NCI-H146 treated with DMSO at 0.1 percent for 48 hours (cell line): ENCODE data around the gene ADD3.
"Not testable (repeated sequence)": the region's sequence is repeated elsewhere in the genome, so short reads cannot be mapped to it uniquely, and the experiment has no call there.

Source experiments
- DNase-seq: peaks from one replicate; lab custom pipeline; 2025; ENCODE audit not compliant: unreplicated experiment; lab: John Stamatoyannopoulos, UW

ADD3 gene

GRCh38 chr10:110103921-110104461 lies 96.2 kb downstream of the ADD3 start:
- no peak for DNase-seq

- no peak for DNase-seq
Measured at GRCh38 chr10:110105873-110106272, 98.1 kb downstream of the ADD3 start.

- no peak for DNase-seq
Measured at GRCh38 chr10:110107430-110107829, 99.6 kb downstream of the ADD3 start.

GRCh38 chr10:110107887-110108286 lies 100.1 kb downstream of the ADD3 start:
- no peak for DNase-seq

GRCh38 chr10:110109511-110109910 lies 101.7 kb downstream of the ADD3 start:
- DNase-seq: no peak

GRCh38 chr10:110110338-110110737 lies 102.6 kb downstream of the ADD3 start:
- DNase-seq: no peak

GRCh38 chr10:110113670-110114337 lies 106.0 kb downstream of the ADD3 start:
- DNase-seq: no peak

- not testable (repeated sequence) for DNase-seq
Measured at GRCh38 chr10:110114668-110115067, 106.9 kb downstream of the ADD3 start.

GRCh38 chr10:110115784-110116520 lies 108.2 kb downstream of the ADD3 start:
- no peak for DNase-seq

- no peak for DNase-seq
Measured at GRCh38 chr10:110118891-110119621, 111.3 kb downstream of the ADD3 start.

- DNase-seq: no peak
Measured at GRCh38 chr10:110123594-110123993, 115.8 kb downstream of the ADD3 start.

GRCh38 chr10:110129490-110129889 lies 121.7 kb downstream of the ADD3 start:
- DNase-seq: no peak

GRCh38 chr10:110134917-110135316 lies 127.1 kb downstream of the ADD3 start:
- no peak for DNase-seq

- DNase-seq: not testable (repeated sequence)
Measured at GRCh38 chr10:110135836-110136235, 128.1 kb downstream of the ADD3 start.

- DNase-seq: peak; percentile 62
Measured at GRCh38 chr10:110137142-110137545, 129.4 kb downstream of the ADD3 start.

GRCh38 chr10:110138197-110138812 lies 130.5 kb downstream of the ADD3 start:
- DNase-seq: peak; percentile 41

GRCh38 chr10:110141185-110141584 lies 133.4 kb downstream of the ADD3 start:
- DNase-seq: no peak

GRCh38 chr10:110141871-110142635 lies 134.3 kb downstream of the ADD3 start:
- no peak for DNase-seq

GRCh38 chr10:110142965-110143364 lies 135.2 kb downstream of the ADD3 start:
- no peak for DNase-seq

- DNase-seq: no peak
Measured at GRCh38 chr10:110144507-110144906, 136.7 kb downstream of the ADD3 start.
